Activated CD8-positive, alpha-beta T cell treated with anti-CD3 and anti-CD28 coated beads for 36 hours (primary cell): ENCODE results near the gene AK8. TPM values are rescaled to one million over a fixed set of nuclear protein-coding genes. Genes with fewer than 3 reads are reported as not detected.

ENCODE experiments used
- ATAC-seq: fragments of 200-7000 bp; cut with Tn5 transposase; one replicate; pipeline ENCODE4 v1.10.0; 2021; ENCODE audit warnings: mild to moderate bottlenecking, moderate library complexity
- CTCF ChIA-PET: fragments of 350-600 bp; sonication (Branson Sonifier 250); formaldehyde crosslinking; loops from one replicate; lab custom pipeline; 2021; ENCODE audit warnings: antibody characterized with exemption; lab: Charles Lee
- POLR2A ChIA-PET: fragments of 350-600 bp; sonication (Branson Sonifier 250); formaldehyde crosslinking; loops from one replicate; lab custom pipeline; 2021; ENCODE audit warnings: antibody characterized with exemption; lab: Charles Lee
- DNase-seq: peaks from one replicate; pipeline ENCODE4 v3.0.0-alpha.2; 2020
- H3K27ac Mint-ChIP-seq: one replicate; pipeline ENCODE4 v1.8.0; 2021; ENCODE audit warnings: mild to moderate bottlenecking, mixed read lengths
- H3K27me3 Mint-ChIP-seq: one replicate; pipeline ENCODE4 v1.8.0; 2021; ENCODE audit warnings: mixed read lengths
- H3K36me3 Mint-ChIP-seq: one replicate; pipeline ENCODE4 v1.8.0; 2021; ENCODE audit warnings: low read depth, mixed read lengths
- H3K4me1 Mint-ChIP-seq: one replicate; pipeline ENCODE4 v1.8.0; 2021; ENCODE audit warnings: low read depth, mixed read lengths
- H3K4me3 Mint-ChIP-seq: one replicate; pipeline ENCODE4 v1.8.0; 2021; ENCODE audit warnings: mild to moderate bottlenecking, moderate library complexity, mixed read lengths
- H3K9me3 Mint-ChIP-seq: one replicate; pipeline ENCODE4 v1.8.0; 2021; ENCODE audit warnings: mixed read lengths
- intact Hi-C: fragments of 100-400 bp; cut with micrococcal nuclease; formaldehyde crosslinking; loops from one replicate; pipeline ENCODE4 v1.10.0; 2022
- total RNA-seq, 2 experiments: library from RNA; stranded (reverse); gene quantifications; one replicate each; pipeline ENCODE4 v1.2.3, GENCODE V29; 2021
- TF ChIP-seq, protein P1 (sequence below): fragments of 200-600 bp; IDR thresholded peaks from one replicate; pipeline ENCODE4 v1.8.0; 2022; ENCODE audit warnings: antibody characterized with exemption, mild to moderate bottlenecking

AK8 gene
- total RNA-seq, 2 experiments from 2014 or later, result not detected

DNA sequence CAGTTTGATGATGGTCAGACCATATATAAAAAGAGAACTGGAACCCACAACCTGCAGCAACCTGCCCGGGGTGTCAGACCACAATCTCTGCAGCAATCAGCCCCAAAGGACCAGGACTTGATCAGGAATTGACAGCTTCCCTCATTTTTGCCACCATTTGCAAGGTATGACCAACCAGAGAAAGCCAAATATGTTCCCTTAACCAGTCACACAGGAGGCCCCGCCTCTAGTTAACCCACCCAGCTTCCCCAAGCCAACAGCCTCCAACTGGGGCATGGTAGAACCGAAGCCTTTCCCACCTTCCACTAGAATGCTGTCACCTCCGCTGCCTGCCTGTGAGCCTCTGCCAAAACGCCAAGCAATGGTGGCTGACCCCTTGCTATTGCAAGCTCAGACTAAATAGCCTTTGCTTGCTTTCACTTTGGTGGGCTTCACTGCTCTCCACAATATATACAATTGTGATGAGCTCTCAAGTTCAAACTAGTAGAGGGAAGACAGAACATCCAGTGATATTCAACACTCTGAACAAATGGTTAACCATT lies 86.3 kb downstream of the AK8 start:
- TF ChIP-seq, protein P1, sequence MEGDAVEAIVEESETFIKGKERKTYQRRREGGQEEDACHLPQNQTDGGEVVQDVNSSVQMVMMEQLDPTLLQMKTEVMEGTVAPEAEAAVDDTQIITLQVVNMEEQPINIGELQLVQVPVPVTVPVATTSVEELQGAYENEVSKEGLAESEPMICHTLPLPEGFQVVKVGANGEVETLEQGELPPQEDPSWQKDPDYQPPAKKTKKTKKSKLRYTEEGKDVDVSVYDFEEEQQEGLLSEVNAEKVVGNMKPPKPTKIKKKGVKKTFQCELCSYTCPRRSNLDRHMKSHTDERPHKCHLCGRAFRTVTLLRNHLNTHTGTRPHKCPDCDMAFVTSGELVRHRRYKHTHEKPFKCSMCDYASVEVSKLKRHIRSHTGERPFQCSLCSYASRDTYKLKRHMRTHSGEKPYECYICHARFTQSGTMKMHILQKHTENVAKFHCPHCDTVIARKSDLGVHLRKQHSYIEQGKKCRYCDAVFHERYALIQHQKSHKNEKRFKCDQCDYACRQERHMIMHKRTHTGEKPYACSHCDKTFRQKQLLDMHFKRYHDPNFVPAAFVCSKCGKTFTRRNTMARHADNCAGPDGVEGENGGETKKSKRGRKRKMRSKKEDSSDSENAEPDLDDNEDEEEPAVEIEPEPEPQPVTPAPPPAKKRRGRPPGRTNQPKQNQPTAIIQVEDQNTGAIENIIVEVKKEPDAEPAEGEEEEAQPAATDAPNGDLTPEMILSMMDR, result no peak
- Mint-ChIP-seq H3K27me3 (peaks cover 16% of the 10 kb centered on the region), H3K4me1 (peaks cover 9% of the 10 kb centered on the region), H3K27ac (no peak overlapping the region), H3K9me3 (peaks cover 6% of the 10 kb centered on the region), H3K4me3 (no peak overlapping the region), H3K36me3 (no peaks in the 10 kb centered on the region)
- ChIA-PET POLR2A (interaction anchor here (0.7 to 1.1 kb wide), 2 partner anchors 13 to 22 kb away, joined by 3 read pairs; no protein-coding TSS in a partner anchor), CTCF (interaction anchor here (1.1 to 1.5 kb wide), 2 partner anchors 11 to 15 kb away, joined by 3 to 4 read pairs; no protein-coding TSS in a partner anchor)
- no peak for DNase-seq
- ATAC-seq, result no peak
- intact Hi-C loops, result loop anchor here (10.0 kb wide), 1 partner anchor 377 kb away; the partner anchor contains the start of gene CFAP77

DNA sequence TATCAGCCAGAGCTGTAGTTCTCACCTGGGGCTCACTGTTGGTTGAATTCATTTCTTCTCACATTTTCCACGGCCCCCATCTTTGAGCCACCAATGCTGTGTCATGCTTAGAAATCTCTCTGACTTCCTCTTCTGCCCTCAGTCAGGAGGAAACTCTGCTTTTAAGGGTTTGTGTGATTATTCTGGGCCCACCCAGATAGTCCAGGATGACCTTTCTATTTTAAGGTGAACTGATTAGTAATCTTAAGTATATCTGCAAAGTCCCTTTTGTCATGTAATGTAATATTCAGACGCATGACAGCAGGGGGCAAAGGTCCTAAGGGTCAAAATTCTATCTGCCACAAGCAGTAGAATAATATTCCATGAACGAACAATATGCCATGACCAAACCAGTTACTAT lies 88.4 kb downstream of the AK8 start:
- ChIA-PET POLR2A (interaction anchor here (1.4 kb wide), 1 partner anchor 120 kb away, joined by 3 read pairs; the partner anchor contains the start of genes DDX31 and GTF3C4), CTCF (no interaction called here)
- Mint-ChIP-seq H3K27ac (no peak overlapping the region), H3K4me3 (no peak overlapping the region), H3K9me3 (peaks cover 6% of the 10 kb centered on the region), H3K36me3 (no peaks in the 10 kb centered on the region), H3K27me3 (peaks cover 16% of the 10 kb centered on the region), H3K4me1 (peaks cover 9% of the 10 kb centered on the region)
- TF ChIP-seq, protein P1, result no peak
- ATAC-seq (no peak), DNase-seq (no peak)
- intact Hi-C loops, result loop anchor here (10.0 kb wide), 1 partner anchor 375 kb away; the partner anchor contains the start of gene CFAP77

DNA sequence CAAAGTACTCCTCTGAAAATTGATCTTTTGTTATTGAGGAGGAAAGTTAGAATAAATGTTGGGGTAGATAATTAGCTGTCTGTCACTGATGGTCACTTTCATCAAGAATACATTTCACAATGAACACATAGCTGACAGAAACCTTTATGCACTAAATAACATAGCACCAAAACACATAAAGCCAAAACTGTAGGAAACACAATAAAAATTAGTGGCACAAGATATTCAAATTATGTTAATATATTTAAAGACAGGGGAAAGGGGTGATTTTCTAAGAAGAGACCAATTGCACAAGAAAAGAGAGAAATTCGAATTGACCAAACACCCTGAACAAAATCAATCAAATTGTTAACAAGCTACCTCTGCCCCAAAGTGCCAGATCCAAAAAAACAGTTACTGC lies 89.7 kb downstream of the AK8 start:
- intact Hi-C loops, result no loop called here
- ChIA-PET CTCF (interaction anchor here (0.9 kb wide), 1 partner anchor 117 kb away, joined by 3 read pairs; no protein-coding TSS in a partner anchor), POLR2A (interaction anchor here (1.4 kb wide), 1 partner anchor 118 kb away, joined by 3 read pairs; the partner anchor contains the start of genes DDX31 and GTF3C4)
- DNase-seq, result no peak
- Mint-ChIP-seq H3K4me1 (peaks cover 9% of the 10 kb centered on the region), H3K4me3 (no peak overlapping the region), H3K27ac (no peak overlapping the region), H3K27me3 (peaks cover 12% of the 10 kb centered on the region), H3K9me3 (peaks cover 6% of the 10 kb centered on the region), H3K36me3 (no peaks in the 10 kb centered on the region)
- TF ChIP-seq, protein P1, result no peak
- no peak for ATAC-seq

DNA sequence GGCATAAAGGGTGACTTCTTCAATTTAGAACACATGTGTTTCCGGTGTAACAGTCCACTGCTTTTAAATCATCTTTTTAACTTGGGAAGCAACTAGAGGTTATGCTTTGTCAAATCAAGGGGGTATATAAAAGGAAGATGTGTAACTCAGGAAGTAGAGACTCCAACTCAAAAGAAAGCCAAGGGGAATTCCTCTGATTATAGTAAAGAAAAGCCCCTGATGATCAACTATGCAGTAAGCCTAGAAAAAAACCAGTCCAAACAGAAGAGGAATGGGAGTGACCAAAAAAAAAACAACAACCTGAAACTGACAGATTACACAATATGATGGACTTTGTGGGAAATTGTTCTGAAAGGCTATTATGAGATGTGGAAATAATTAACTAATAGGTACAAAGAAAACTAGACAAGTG lies 90.3 kb downstream of the AK8 start:
- TF ChIP-seq, protein P1, result no peak
- Mint-ChIP-seq H3K36me3 (no peaks in the 10 kb centered on the region), H3K27ac (no peak overlapping the region), H3K9me3 (peaks cover 6% of the 10 kb centered on the region), H3K4me1 (peaks cover 9% of the 10 kb centered on the region), H3K4me3 (no peak overlapping the region), H3K27me3 (peaks cover 12% of the 10 kb centered on the region)
- ChIA-PET POLR2A (no interaction called here), CTCF (interaction anchor here (0.9 kb wide), 1 partner anchor 116 kb away, joined by 3 read pairs; no protein-coding TSS in a partner anchor)
- ATAC-seq, result no peak
- intact Hi-C loops, result no loop called here
- no peak for DNase-seq

DNA sequence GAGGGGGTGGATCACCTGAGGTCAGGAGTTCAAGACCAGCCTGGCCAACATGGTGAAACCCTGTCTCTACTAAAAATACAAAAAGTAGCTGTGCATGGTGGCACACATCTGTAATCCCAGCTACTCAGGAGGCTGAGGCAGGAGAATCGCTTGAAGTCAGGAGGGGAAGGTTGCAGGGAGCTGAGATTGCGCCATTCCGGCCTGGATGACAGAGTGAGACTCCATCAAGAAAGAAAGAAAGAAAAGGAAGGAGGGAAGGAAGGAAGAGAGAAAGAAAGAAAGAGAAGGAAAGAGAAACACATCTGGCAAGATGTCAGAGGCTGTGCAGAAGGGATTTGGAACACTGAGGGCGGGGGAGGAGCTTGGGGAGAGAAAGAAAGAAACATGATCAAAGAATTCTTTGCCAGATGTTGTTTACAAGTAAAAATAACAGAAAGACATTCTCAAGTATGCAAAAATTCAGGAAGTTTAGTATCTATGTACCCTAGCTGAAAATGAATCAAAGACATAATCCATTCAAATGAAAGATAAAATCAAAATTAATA lies 93.7 kb downstream of the AK8 start:
- peaks cover 4% of the 10 kb centered on the region for H3K9me3 Mint-ChIP-seq
- no peaks in the 10 kb centered on the region for H3K36me3 Mint-ChIP-seq
- H3K27me3 Mint-ChIP-seq, result peaks cover 28% of the 10 kb centered on the region
- TF ChIP-seq, protein P1, result no peak
- CTCF ChIA-PET, result no interaction called here
- no peak overlapping the region for H3K4me3 Mint-ChIP-seq
- peaks cover 18% of the 10 kb centered on the region for H3K4me1 Mint-ChIP-seq
- POLR2A ChIA-PET, result interaction anchor here (0.6 to 1.9 kb wide), 2 partner anchors 15 to 380 kb away, joined by 4 to 5 read pairs; no protein-coding TSS in a partner anchor
- no peak overlapping the region for H3K27ac Mint-ChIP-seq
- ATAC-seq (no peak), DNase-seq (no peak)
- intact Hi-C loops, result no loop called here
